ENCODE measurements around the gene CD69.
A peak's percentile ranks its signal among the peaks of the same experiment; 100 is the strongest.

Gene CD69

GRCh38 chr12:9736936-9737705 lies 23.6 kb downstream of the CD69 start:
- Histone ChIP-seq H3K4me3 (ENCODE audit: insufficient read depth, low read depth, low read length, poor library complexity, severe bottlenecking) (no peak overlapping the region), H3K9me3 (ENCODE audit: control insufficient read depth, low read length) (no peaks in the 10 kb centered on the region), H3K27me3 (replicated peaks; ENCODE audit: control insufficient read depth, insufficient read depth, low read length, poor library complexity, severe bottlenecking) (no peaks in the 10 kb centered on the region), H3K36me3 (ENCODE audit: control insufficient read depth, insufficient read depth, low read length) (no peaks in the 10 kb centered on the region), H3K27ac (ENCODE audit: insufficient read depth, low read length, poor library complexity, severe bottlenecking) (peak overlapping the region; percentile 55), H3K4me1 (ENCODE audit: control insufficient read depth, insufficient read depth, low read length, poor library complexity, severe bottlenecking) (peaks cover 25% of the 10 kb centered on the region)
- DNase-seq = no peak

- Histone ChIP-seq H3K4me1 (ENCODE audit: control insufficient read depth, insufficient read depth, low read length, poor library complexity, severe bottlenecking) (peaks cover 22% of the 10 kb centered on the region), H3K27me3 (replicated peaks; ENCODE audit: control insufficient read depth, insufficient read depth, low read length, poor library complexity, severe bottlenecking) (no peaks in the 10 kb centered on the region), H3K4me3 (ENCODE audit: insufficient read depth, low read depth, low read length, poor library complexity, severe bottlenecking) (no peak overlapping the region)
Observed at GRCh38 chr12:9735601-9736000, 25.1 kb downstream of the CD69 start.

GRCh38 chr12:9732921-9733461 lies 27.7 kb downstream of the CD69 start, which contains the start of gene CLECL1:
TSS of gene CLECL1 (minus strand) at chr12:9733097.
- Histone ChIP-seq H3K27me3 (replicated peaks; ENCODE audit: control insufficient read depth, insufficient read depth, low read length, poor library complexity, severe bottlenecking) (no peaks in the 10 kb centered on the region), H3K27ac (ENCODE audit: insufficient read depth, low read length, poor library complexity, severe bottlenecking) (no peak within 1 kb of the TSS), H3K4me1 (ENCODE audit: control insufficient read depth, insufficient read depth, low read length, poor library complexity, severe bottlenecking) (peaks cover 11% of the 10 kb centered on the region), H3K9me3 (ENCODE audit: control insufficient read depth, low read length) (no peaks in the 10 kb centered on the region), H3K4me3 (ENCODE audit: insufficient read depth, low read depth, low read length, poor library complexity, severe bottlenecking) (peak within 1 kb of the TSS; percentile 26), H3K36me3 (ENCODE audit: control insufficient read depth, insufficient read depth, low read length) (no peaks in the 10 kb centered on the region)
- no peak for DNase-seq

More at GRCh38 chr12:9735601-9736000, 25.1 kb downstream of the CD69 start:
- no peaks in the 10 kb centered on the region for H3K36me3 ChIP-seq (ENCODE audit: control insufficient read depth, insufficient read depth, low read length)
- DNase-seq = no peak
- H3K27ac ChIP-seq (ENCODE audit: insufficient read depth, low read length, poor library complexity, severe bottlenecking) = no peak overlapping the region
- no peaks in the 10 kb centered on the region for H3K9me3 ChIP-seq (ENCODE audit: control insufficient read depth, low read length)

- no peak overlapping the region for H3K4me3 ChIP-seq (ENCODE audit: insufficient read depth, low read depth, low read length, poor library complexity, severe bottlenecking)
- peaks cover 9% of the 10 kb centered on the region for H3K4me1 ChIP-seq (ENCODE audit: control insufficient read depth, insufficient read depth, low read length, poor library complexity, severe bottlenecking)
Observed at GRCh38 chr12:9731797-9732196, 28.9 kb downstream of the CD69 start.

GRCh38 chr12:9731393-9731792 lies 29.3 kb downstream of the CD69 start:
- no peak overlapping the region for H3K4me3 ChIP-seq (ENCODE audit: insufficient read depth, low read depth, low read length, poor library complexity, severe bottlenecking)
- H3K9me3 ChIP-seq (ENCODE audit: control insufficient read depth, low read length) = no peaks in the 10 kb centered on the region
- H3K27ac ChIP-seq (ENCODE audit: insufficient read depth, low read length, poor library complexity, severe bottlenecking) = no peak overlapping the region
- no peaks in the 10 kb centered on the region for H3K27me3 ChIP-seq (replicated peaks; ENCODE audit: control insufficient read depth, insufficient read depth, low read length, poor library complexity, severe bottlenecking)
- no peaks in the 10 kb centered on the region for H3K36me3 ChIP-seq (ENCODE audit: control insufficient read depth, insufficient read depth, low read length)
- no peak for DNase-seq
- peaks cover 6% of the 10 kb centered on the region for H3K4me1 ChIP-seq (ENCODE audit: control insufficient read depth, insufficient read depth, low read length, poor library complexity, severe bottlenecking)

More at GRCh38 chr12:9731797-9732196, 28.9 kb downstream of the CD69 start:
- H3K9me3 ChIP-seq (ENCODE audit: control insufficient read depth, low read length) = no peaks in the 10 kb centered on the region
- H3K36me3 ChIP-seq (ENCODE audit: control insufficient read depth, insufficient read depth, low read length) = no peaks in the 10 kb centered on the region
- no peaks in the 10 kb centered on the region for H3K27me3 ChIP-seq (replicated peaks; ENCODE audit: control insufficient read depth, insufficient read depth, low read length, poor library complexity, severe bottlenecking)
- no peak for DNase-seq
- H3K27ac ChIP-seq (ENCODE audit: insufficient read depth, low read length, poor library complexity, severe bottlenecking) = no peak overlapping the region

GRCh38 chr12:9730591-9730990 lies 30.1 kb downstream of the CD69 start:
- no peaks in the 10 kb centered on the region for H3K36me3 ChIP-seq (ENCODE audit: control insufficient read depth, insufficient read depth, low read length)
- no peak overlapping the region for H3K27ac ChIP-seq (ENCODE audit: insufficient read depth, low read length, poor library complexity, severe bottlenecking)
- no peaks in the 10 kb centered on the region for H3K27me3 ChIP-seq (replicated peaks; ENCODE audit: control insufficient read depth, insufficient read depth, low read length, poor library complexity, severe bottlenecking)
- no peaks in the 10 kb centered on the region for H3K9me3 ChIP-seq (ENCODE audit: control insufficient read depth, low read length)
- H3K4me1 ChIP-seq (ENCODE audit: control insufficient read depth, insufficient read depth, low read length, poor library complexity, severe bottlenecking) = peaks cover 6% of the 10 kb centered on the region
- no peak overlapping the region for H3K4me3 ChIP-seq (ENCODE audit: insufficient read depth, low read depth, low read length, poor library complexity, severe bottlenecking)
- DNase-seq = no peak

- H3K9me3 ChIP-seq (ENCODE audit: control insufficient read depth, low read length) = no peaks in the 10 kb centered on the region
- H3K27ac ChIP-seq (ENCODE audit: insufficient read depth, low read length, poor library complexity, severe bottlenecking) = peak overlapping the region; percentile 8
- H3K4me1 ChIP-seq (ENCODE audit: control insufficient read depth, insufficient read depth, low read length, poor library complexity, severe bottlenecking) = peaks cover 6% of the 10 kb centered on the region
- H3K4me3 ChIP-seq (ENCODE audit: insufficient read depth, low read depth, low read length, poor library complexity, severe bottlenecking) = no peak overlapping the region
- no peaks in the 10 kb centered on the region for H3K36me3 ChIP-seq (ENCODE audit: control insufficient read depth, insufficient read depth, low read length)
- no peak for DNase-seq
- H3K27me3 ChIP-seq (replicated peaks; ENCODE audit: control insufficient read depth, insufficient read depth, low read length, poor library complexity, severe bottlenecking) = no peaks in the 10 kb centered on the region
Observed at GRCh38 chr12:9730011-9730410, 30.7 kb downstream of the CD69 start.

- Histone ChIP-seq H3K9me3 (ENCODE audit: control insufficient read depth, low read length) (no peaks in the 10 kb centered on the region), H3K4me1 (ENCODE audit: control insufficient read depth, insufficient read depth, low read length, poor library complexity, severe bottlenecking) (peaks cover 6% of the 10 kb centered on the region), H3K4me3 (ENCODE audit: insufficient read depth, low read depth, low read length, poor library complexity, severe bottlenecking) (no peak overlapping the region), H3K36me3 (ENCODE audit: control insufficient read depth, insufficient read depth, low read length) (no peaks in the 10 kb centered on the region), H3K27me3 (replicated peaks; ENCODE audit: control insufficient read depth, insufficient read depth, low read length, poor library complexity, severe bottlenecking) (no peaks in the 10 kb centered on the region), H3K27ac (ENCODE audit: insufficient read depth, low read length, poor library complexity, severe bottlenecking) (no peak overlapping the region)
- no peak for DNase-seq
Observed at GRCh38 chr12:9729082-9729481, 31.6 kb downstream of the CD69 start.

- no peak overlapping the region for H3K4me3 ChIP-seq (ENCODE audit: insufficient read depth, low read depth, low read length, poor library complexity, severe bottlenecking)
- H3K4me1 ChIP-seq (ENCODE audit: control insufficient read depth, insufficient read depth, low read length, poor library complexity, severe bottlenecking) = peaks cover under 1% of the 10 kb centered on the region
- no peaks in the 10 kb centered on the region for H3K36me3 ChIP-seq (ENCODE audit: control insufficient read depth, insufficient read depth, low read length)
- H3K9me3 ChIP-seq (ENCODE audit: control insufficient read depth, low read length) = no peaks in the 10 kb centered on the region
- no peak for DNase-seq
- no peak overlapping the region for H3K27ac ChIP-seq (ENCODE audit: insufficient read depth, low read length, poor library complexity, severe bottlenecking)
- peaks cover 3% of the 10 kb centered on the region for H3K27me3 ChIP-seq (replicated peaks; ENCODE audit: control insufficient read depth, insufficient read depth, low read length, poor library complexity, severe bottlenecking)
Observed at GRCh38 chr12:9727813-9728212, 32.9 kb downstream of the CD69 start.

GRCh38 chr12:9725213-9725870 lies 35.4 kb downstream of the CD69 start:
- no peaks in the 10 kb centered on the region for H3K36me3 ChIP-seq (ENCODE audit: control insufficient read depth, insufficient read depth, low read length)
- H3K27ac ChIP-seq (ENCODE audit: insufficient read depth, low read length, poor library complexity, severe bottlenecking) = no peak overlapping the region
- H3K4me3 ChIP-seq (ENCODE audit: insufficient read depth, low read depth, low read length, poor library complexity, severe bottlenecking) = no peak overlapping the region
- H3K4me1 ChIP-seq (ENCODE audit: control insufficient read depth, insufficient read depth, low read length, poor library complexity, severe bottlenecking) = no peaks in the 10 kb centered on the region
- H3K9me3 ChIP-seq (ENCODE audit: control insufficient read depth, low read length) = no peaks in the 10 kb centered on the region
- H3K27me3 ChIP-seq (replicated peaks; ENCODE audit: control insufficient read depth, insufficient read depth, low read length, poor library complexity, severe bottlenecking) = peaks cover 3% of the 10 kb centered on the region
- no peak for DNase-seq
